H1 (cell line): Measurements from ENCODE around the gene GRM4. TPM values are rescaled to one million over a fixed set of nuclear protein-coding genes. Genes with fewer than 3 reads are reported as not detected.
A peak's percentile ranks its signal among the peaks of the same experiment; 100 is the strongest.

ENCODE experiments used
- ATF3 ChIP-seq: IDR thresholded peaks from 2 replicates; pipeline ENCODE4 v1.6.1; 2011; ENCODE audit warnings: low read depth, mild to moderate bottlenecking, low read length; ENCODE audit not compliant: insufficient read depth
- CEBPB ChIP-seq: IDR thresholded peaks from 2 replicates; pipeline ENCODE4 v1.6.1; 2012; ENCODE audit warnings: low read depth, low read length
- PHF8 ChIP-seq: fragments of 200-600 bp; sonication (generic); conservative IDR thresholded peaks from 2 replicates; pipeline ENCODE4 v1.7.1; 2012; ENCODE audit warnings: low read depth, mild to moderate bottlenecking, inconsistent platforms, low read length, moderate library complexity
- SAP30 ChIP-seq: fragments of 300-600 bp; sonication (generic); IDR thresholded peaks from 2 replicates; pipeline ENCODE4 v1.7.1; 2012; ENCODE audit warnings: low read length, moderate library complexity, mild to moderate bottlenecking, inconsistent platforms; ENCODE audit not compliant: insufficient read depth, insufficient replicate concordance
- SIN3A ChIP-seq, 2 experiments: IDR thresholded peaks in 1 of 2; conservative IDR thresholded peaks in 1 of 2; 2 replicates each; pipeline ENCODE4 v1.6.1; 2011 to 2012; ENCODE audit warnings: low read length in 2 of 2, improper control_type of control experiment in 1 of 2, low read depth in 1 of 2, mild to moderate bottlenecking in 1 of 2
- SP4 ChIP-seq: IDR thresholded peaks from 2 replicates; pipeline ENCODE4 v1.6.1; 2012; ENCODE audit warnings: low read length, inconsistent platforms
- YY1 ChIP-seq: IDR thresholded peaks from 2 replicates; pipeline ENCODE4 v1.6.1; 2011; ENCODE audit warnings: low read depth, mild to moderate bottlenecking, low read length
- polyA plus RNA-seq, 7 experiments: library from polyadenylated mRNA; depleted of rRNA in 3 of 7; stranded (reverse) in 5 of 7; unstranded in 2 of 7; fragments of >200 nt in 5 of 7; fragments of 200-250 nt in 2 of 7; gene quantifications; 1 replicate in 5 of 7; 2 replicates in 1 of 7; 4 replicates in 1 of 7; pipeline versions ENCODE4 v1.2.1 to v1.2.3, GENCODE V29; 2011 to 2013; ENCODE audit warnings: missing spikeins in 2 of 7, mixed read lengths in 2 of 7
- total RNA-seq: library from RNA; stranded (reverse); fragmentation: NEBNext Ultra II Directional; extraction: Animal tissue kit (Norgen Biotek cat#: 25700); gene quantifications from 2 replicates; pipeline ENCODE4 v1.2.1, GENCODE V29; 2021
- TF ChIP-seq, protein P1 (sequence below): fragments of 300-600 bp; sonication (generic); IDR thresholded peaks from 2 replicates; pipeline ENCODE4 v1.7.1; 2012; ENCODE audit warnings: low read length, moderate library complexity, mild to moderate bottlenecking, inconsistent platforms; ENCODE audit not compliant: insufficient replicate concordance

The GRM4 gene
- total and polyA plus RNA-seq, 2 of the 8 experiments (the other 6 are each of a cell fraction or from before 2014, with no cell fraction given) = 19.6 to 21.5 TPM

DNA sequence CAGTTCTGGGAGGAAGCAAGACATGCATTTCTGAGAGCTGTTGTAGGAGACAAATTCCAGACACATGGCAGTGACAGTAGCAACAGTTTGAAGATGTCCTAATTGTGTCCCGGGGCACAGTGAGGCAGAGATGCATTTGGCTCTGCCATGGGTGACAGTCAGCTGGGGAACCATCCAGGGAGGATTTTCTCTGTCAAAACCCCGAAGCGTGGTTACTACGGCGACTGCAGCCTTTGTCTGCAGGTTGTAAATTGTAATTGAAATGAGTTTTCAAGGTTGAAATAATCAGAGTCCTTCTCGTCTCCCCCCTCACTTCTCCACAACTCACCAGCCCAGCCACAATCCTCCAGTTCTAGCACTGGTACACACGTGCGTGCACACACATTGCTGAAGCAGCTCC, 100.1 kb downstream of the GRM4 start (continued):
- TF ChIP-seq, protein P1, sequence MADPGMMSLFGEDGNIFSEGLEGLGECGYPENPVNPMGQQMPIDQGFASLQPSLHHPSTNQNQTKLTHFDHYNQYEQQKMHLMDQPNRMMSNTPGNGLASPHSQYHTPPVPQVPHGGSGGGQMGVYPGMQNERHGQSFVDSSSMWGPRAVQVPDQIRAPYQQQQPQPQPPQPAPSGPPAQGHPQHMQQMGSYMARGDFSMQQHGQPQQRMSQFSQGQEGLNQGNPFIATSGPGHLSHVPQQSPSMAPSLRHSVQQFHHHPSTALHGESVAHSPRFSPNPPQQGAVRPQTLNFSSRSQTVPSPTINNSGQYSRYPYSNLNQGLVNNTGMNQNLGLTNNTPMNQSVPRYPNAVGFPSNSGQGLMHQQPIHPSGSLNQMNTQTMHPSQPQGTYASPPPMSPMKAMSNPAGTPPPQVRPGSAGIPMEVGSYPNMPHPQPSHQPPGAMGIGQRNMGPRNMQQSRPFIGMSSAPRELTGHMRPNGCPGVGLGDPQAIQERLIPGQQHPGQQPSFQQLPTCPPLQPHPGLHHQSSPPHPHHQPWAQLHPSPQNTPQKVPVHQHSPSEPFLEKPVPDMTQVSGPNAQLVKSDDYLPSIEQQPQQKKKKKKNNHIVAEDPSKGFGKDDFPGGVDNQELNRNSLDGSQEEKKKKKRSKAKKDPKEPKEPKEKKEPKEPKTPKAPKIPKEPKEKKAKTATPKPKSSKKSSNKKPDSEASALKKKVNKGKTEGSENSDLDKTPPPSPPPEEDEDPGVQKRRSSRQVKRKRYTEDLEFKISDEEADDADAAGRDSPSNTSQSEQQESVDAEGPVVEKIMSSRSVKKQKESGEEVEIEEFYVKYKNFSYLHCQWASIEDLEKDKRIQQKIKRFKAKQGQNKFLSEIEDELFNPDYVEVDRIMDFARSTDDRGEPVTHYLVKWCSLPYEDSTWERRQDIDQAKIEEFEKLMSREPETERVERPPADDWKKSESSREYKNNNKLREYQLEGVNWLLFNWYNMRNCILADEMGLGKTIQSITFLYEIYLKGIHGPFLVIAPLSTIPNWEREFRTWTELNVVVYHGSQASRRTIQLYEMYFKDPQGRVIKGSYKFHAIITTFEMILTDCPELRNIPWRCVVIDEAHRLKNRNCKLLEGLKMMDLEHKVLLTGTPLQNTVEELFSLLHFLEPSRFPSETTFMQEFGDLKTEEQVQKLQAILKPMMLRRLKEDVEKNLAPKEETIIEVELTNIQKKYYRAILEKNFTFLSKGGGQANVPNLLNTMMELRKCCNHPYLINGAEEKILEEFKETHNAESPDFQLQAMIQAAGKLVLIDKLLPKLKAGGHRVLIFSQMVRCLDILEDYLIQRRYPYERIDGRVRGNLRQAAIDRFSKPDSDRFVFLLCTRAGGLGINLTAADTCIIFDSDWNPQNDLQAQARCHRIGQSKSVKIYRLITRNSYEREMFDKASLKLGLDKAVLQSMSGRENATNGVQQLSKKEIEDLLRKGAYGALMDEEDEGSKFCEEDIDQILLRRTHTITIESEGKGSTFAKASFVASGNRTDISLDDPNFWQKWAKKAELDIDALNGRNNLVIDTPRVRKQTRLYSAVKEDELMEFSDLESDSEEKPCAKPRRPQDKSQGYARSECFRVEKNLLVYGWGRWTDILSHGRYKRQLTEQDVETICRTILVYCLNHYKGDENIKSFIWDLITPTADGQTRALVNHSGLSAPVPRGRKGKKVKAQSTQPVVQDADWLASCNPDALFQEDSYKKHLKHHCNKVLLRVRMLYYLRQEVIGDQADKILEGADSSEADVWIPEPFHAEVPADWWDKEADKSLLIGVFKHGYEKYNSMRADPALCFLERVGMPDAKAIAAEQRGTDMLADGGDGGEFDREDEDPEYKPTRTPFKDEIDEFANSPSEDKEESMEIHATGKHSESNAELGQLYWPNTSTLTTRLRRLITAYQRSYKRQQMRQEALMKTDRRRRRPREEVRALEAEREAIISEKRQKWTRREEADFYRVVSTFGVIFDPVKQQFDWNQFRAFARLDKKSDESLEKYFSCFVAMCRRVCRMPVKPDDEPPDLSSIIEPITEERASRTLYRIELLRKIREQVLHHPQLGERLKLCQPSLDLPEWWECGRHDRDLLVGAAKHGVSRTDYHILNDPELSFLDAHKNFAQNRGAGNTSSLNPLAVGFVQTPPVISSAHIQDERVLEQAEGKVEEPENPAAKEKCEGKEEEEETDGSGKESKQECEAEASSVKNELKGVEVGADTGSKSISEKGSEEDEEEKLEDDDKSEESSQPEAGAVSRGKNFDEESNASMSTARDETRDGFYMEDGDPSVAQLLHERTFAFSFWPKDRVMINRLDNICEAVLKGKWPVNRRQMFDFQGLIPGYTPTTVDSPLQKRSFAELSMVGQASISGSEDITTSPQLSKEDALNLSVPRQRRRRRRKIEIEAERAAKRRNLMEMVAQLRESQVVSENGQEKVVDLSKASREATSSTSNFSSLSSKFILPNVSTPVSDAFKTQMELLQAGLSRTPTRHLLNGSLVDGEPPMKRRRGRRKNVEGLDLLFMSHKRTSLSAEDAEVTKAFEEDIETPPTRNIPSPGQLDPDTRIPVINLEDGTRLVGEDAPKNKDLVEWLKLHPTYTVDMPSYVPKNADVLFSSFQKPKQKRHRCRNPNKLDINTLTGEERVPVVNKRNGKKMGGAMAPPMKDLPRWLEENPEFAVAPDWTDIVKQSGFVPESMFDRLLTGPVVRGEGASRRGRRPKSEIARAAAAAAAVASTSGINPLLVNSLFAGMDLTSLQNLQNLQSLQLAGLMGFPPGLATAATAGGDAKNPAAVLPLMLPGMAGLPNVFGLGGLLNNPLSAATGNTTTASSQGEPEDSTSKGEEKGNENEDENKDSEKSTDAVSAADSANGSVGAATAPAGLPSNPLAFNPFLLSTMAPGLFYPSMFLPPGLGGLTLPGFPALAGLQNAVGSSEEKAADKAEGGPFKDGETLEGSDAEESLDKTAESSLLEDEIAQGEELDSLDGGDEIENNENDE = no peak
- no peak for TF ChIP-seq ATF3
- TF ChIP-seq SAP30 = peak; percentile 37
- no peak for TF ChIP-seq CEBPB
- peak; percentile 94 to 95 for TF ChIP-seq SIN3A (conservative IDR thresholded peaks at IDR 0.05 in 1 of 2, IDR thresholded peaks at IDR 0.05 in 1 of 2; ENCODE audit: low read depth in 1 of 2, low read length in 2 of 2)
- no peak for TF ChIP-seq YY1
- TF ChIP-seq PHF8 = no peak
- TF ChIP-seq SP4 = no peak
